ENCODE results near the gene S100A9.
"Not testable (repeated sequence)": the region's sequence is repeated elsewhere in the genome, so short reads cannot be mapped to it uniquely, and the experiment has no call there.

Gene S100A9

DNA sequence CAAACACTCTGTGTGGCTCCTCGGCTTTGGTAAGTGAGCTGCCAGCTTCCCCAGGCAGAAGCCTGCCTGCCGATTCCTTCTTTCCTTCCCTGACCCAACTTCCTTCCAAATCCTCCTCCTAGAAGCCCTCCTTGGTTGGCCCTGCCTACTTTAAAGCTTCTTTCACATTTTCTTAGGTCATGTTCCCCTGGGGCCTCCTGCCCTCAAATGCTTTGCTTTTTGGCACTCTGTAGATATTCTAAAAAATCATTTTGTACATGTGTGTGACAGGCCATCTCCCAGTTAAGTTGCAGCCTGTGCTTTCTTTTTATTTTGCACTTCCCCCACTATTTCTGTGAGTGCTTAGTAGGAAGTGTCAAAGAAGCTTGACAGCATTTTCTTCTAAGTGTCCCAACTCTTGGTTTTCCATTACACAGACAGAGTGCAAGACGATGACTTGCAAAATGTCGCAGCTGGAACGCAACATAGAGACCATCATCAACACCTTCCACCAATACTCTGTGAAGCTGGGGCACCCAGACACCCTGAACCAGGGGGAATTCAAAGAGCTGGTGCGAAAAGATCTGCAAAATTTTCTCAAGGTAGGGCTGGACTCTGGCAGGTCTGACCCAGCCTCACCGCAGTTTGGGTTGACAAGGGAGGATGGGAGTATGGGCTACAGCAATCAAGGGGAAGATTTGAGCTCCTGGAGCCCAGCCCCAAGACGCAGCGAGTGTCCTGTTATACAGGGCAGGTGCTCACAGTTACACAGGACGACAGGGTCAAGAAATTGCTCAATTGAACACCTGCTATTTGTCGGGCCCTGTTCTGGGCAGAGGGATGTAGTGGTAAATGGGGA is at the start of gene S100A9:
S100A9 (plus strand) TSS at position 2 of the 838 bp plus-strand sequence; CDS start at position 432, 430 bp downstream.
- DNase-seq (ENCODE audit: low read depth in 1 of 2, low spot score in 1 of 2) = no peak

DNA sequence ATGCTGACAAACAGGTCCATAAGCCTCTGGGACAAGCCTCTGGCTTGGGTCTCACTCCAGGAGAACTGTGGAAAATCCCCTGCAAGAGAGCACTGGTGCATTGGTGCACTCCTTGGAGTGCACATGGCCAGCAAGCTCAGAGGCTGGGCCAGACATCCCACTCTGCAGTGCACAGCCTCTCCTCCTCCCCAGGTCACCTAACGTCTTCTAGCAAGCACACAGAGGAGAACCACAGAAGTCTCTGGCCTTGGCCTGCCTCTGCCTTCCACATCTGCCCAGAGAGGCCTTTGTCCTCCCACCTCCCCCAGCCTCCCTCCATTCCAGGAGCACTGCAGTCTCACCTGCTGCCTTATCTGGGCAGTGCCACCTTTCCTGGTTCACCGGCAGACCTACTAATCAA is 49.1 kb upstream of the S100A9 start:
- no peak for DNase-seq (ENCODE audit: low read depth in 1 of 2, low spot score in 1 of 2)

DNA sequence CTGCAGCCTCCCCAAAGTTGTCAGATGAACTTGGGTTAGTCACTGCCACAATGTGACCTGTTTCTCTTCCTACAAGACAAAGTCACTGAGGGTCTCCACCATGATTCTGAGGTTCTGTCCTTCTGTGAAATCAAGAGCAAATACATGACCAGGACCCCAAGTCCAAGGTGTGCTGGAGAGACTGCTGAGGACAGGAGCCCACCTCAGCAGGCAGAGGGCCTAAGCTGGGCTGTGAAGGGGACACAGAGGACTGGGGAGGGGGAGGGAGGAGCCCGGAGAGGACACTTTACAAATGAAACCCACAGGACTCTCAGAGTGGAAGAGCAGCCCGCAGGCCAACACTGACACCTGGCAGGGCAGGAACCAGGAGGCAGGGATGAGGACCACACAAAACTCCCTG is 48.2 kb upstream of the S100A9 start:
- DNase-seq (ENCODE audit: low read depth in 1 of 2, low spot score in 1 of 2) = no peak

DNA sequence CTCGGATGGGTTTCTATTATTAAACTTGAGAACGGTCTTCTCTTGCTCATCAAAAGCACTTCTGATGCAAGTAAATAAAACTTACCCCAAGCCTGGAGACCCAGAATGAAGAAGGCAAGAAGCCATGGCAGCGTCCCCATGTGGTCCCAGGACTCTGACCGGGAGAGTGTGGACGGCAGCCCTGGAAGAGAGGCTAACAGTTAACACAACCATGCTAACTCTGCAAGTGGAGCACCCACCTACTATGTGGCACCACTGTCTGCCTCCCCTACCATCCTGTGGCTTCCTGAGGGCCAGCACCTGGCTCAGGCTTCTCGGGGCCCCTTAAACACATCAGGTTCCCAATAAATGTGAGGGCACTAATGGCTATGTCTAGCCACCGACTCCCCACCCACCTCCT is 47.1 kb upstream of the S100A9 start:
- no peak for DNase-seq (ENCODE audit: low read depth in 1 of 2, low spot score in 1 of 2)

DNA sequence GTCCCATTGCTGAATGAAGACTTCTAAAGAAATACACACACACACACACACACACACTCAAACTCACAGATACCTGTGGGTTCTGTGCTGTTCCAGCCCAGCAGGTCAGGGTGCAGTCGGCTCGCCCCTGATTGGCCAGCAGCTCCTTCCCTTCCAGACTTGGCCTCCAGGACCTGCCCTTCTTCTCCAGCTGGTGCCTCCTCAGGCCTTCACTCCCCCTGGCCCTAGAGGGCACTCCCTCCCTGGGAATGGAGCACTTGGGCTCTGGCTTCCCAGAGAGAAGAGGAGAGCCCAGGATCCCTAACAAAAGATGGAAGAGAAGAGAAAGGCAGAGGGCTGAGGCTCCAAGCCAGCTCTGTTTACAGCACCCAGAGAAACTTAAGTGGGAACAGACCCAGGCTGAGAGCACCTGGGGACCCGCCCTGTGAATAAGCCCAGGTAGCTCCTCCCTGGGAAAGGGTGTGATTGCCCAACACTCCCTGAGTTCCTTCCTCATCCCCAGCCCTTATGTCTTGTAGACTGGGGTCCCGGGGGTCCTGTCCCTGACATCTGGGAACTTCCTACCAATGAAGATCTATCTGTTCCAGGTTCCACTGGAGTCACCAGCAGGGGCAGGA is 45.0 kb upstream of the S100A9 start, which contains the start of gene PGLYRP3:
PGLYRP3 (minus strand) TSS at position 383 of the 617 bp plus-strand sequence. CDS start 2,287 bp downstream, outside the sequence.
- DNase-seq (ENCODE audit: low read depth in 1 of 2, low spot score in 1 of 2) = no peak

- DNase-seq (ENCODE audit: low read depth in 1 of 2, low spot score in 1 of 2) = no peak
Measured at GRCh38 chr1:153313288-153313687, 44.4 kb upstream of the S100A9 start.

DNA sequence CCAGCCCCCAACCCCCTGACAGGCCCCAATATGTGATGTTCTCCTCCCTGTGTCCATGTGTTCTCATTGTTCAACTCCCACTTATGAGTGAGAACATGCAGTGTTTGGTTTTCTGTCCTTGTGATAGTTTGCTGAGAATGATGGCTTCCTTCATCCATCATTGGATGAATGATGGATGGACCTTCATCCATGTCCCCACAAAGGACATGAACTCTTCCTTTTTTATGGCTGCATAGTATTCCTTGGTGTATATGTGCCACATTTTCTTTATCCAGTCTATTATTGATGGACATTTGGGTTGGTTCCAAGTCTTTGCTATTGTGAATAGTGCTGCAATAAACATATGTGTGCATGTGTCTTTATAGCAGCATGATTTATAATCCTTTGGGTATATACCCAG is 43.3 kb upstream of the S100A9 start:
- not testable (repeated sequence) for DNase-seq (ENCODE audit: low read depth in 1 of 2, low spot score in 1 of 2)

GRCh38 chr1:153316013-153316412 is 41.6 kb upstream of the S100A9 start:
- DNase-seq (ENCODE audit: low read depth in 1 of 2, low spot score in 1 of 2) = not testable (repeated sequence)

GRCh38 chr1:153318145-153318544 is 39.5 kb upstream of the S100A9 start:
- DNase-seq (ENCODE audit: low read depth in 1 of 2, low spot score in 1 of 2) = not testable (repeated sequence)

DNA sequence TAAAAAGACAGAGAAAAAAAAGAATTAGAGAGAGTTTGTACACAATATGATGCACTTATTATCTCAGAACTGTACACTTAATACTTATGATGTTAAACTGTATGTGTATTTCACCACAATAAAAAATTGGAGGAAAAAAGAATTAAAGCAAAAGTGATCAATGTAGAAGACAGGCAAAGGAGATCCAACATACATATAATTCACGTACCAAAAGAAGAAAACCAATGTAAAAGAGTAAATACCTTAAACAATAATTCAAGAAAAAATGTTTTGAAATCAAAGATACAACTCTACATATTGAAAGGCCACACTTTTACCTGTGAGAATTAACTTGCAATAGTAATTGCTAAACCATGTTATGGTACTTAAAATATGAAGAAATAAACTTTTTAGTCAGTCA is 35.1 kb upstream of the S100A9 start:
- DNase-seq (ENCODE audit: low read depth in 1 of 2, low spot score in 1 of 2) = no peak

DNA sequence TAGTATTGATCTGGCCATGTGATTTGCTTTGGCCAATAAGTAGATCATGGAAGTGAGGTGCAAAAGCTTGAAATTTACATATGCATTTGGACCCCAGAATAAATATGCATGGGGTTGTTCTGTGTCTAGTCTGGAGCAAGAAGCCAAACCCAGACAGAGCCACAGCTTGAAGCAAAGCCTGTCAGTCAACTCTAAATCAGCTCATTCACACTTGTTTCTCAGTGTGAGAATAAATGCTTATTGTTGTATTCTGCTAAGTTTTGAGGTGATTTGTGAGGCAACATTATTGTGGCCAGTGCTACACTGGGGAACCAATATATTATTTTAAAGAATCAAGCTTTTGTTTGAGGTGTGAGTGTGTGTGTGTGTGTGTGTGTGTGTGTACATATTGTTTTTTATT is 32.7 kb upstream of the S100A9 start:
- DNase-seq (ENCODE audit: low read depth in 1 of 2, low spot score in 1 of 2) = no peak

- DNase-seq (ENCODE audit: low read depth in 1 of 2, low spot score in 1 of 2) = no peak
Measured at GRCh38 chr1:153333902-153334301, 23.8 kb upstream of the S100A9 start.

DNA sequence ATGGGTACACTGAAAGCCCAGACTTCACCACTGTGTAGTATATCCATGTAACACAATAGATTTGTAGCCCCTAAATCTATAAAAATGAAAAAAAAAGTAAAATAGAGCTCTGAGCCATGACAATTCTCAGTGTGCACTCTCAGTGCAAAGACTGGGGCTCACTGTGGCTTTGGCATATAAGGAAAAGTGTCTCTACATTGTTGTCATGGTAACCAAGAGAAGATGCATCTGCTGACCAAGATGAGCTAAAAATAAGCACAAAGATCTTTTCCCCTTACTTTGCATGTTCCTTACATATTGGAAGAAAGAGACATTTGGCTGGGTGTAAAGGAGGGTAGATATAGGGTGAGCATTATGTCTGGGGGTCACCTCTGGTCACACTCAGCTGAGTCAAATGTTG is 21.0 kb upstream of the S100A9 start:
- no peak for DNase-seq (ENCODE audit: low read depth in 1 of 2, low spot score in 1 of 2)

- DNase-seq (ENCODE audit: low read depth in 1 of 2, low spot score in 1 of 2) = no peak
Measured at GRCh38 chr1:153337980-153338853, 19.4 kb upstream of the S100A9 start.

GRCh38 chr1:153339802-153340201 is 17.9 kb upstream of the S100A9 start:
- DNase-seq (ENCODE audit: low read depth in 1 of 2, low spot score in 1 of 2) = no peak

DNA sequence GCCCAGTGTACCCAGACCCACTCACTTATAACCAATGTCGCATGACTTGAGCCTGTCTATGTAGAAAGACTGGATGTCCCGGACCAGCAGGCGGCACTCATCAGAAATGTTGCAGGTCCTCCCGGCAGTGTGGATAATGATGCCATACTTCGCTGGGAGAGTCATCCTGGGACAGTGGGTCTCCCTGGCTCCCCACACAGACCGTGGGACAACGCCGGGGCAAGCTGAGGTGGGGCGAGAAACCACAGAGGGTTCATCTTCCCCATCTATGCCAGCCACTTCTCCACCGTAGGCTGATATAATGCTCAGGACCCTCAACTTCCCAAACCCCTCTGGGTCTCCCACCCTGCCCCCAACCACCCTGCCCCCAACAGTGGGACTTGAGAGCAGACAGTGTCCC is 17.3 kb upstream of the S100A9 start:
- DNase-seq (ENCODE audit: low read depth in 1 of 2, low spot score in 1 of 2) = no peak

DNA sequence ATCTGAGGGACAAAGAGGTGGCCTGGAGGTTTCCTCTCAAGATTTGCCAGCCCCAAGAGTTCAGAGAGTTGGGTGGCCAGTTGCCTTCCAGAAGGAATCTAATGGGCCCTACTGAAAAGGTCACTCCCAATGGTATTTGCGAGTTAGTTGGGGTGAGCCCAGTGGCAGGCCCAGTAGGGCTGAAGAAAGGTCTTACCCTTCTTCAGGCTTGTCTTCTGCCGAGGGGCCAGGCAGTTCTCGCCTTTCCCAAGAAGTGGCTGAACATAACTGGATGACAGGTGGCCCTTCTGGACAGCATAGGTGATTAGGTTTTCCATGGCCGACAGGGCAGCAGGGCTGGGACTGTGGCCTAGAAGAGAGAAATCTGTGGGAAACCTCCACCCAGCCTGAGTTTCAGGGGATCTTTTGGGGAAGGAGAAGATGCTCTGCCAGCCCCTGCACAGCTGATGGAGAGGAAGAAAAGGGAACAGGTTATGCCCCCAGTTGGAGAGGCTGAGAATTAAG is 16.2 kb upstream of the S100A9 start:
- no peak for DNase-seq (ENCODE audit: low read depth in 1 of 2, low spot score in 1 of 2)

DNA sequence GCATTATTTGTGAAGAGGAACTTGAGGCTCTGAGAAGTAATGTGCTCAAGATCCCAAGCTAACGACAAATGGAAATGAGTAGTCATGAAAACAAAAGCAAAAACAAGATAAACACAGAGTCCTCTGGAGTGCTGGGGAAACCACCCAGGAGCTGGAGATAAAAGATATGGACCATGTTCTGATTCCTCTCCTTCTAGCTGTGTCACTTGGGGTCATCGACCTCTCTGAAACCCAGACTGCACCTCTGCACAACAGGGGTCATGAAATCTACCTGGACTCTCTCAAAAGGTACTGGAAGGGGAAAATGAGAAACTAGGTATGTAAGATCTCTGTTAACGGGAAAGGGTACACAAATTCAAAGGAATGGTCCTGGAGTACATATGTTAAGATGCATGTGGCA is 15.5 kb upstream of the S100A9 start:
- DNase-seq (ENCODE audit: low read depth in 1 of 2, low spot score in 1 of 2) = no peak

- no peak for DNase-seq (ENCODE audit: low read depth in 1 of 2, low spot score in 1 of 2)
Measured at GRCh38 chr1:153343040-153343681, 14.5 kb upstream of the S100A9 start.

DNA sequence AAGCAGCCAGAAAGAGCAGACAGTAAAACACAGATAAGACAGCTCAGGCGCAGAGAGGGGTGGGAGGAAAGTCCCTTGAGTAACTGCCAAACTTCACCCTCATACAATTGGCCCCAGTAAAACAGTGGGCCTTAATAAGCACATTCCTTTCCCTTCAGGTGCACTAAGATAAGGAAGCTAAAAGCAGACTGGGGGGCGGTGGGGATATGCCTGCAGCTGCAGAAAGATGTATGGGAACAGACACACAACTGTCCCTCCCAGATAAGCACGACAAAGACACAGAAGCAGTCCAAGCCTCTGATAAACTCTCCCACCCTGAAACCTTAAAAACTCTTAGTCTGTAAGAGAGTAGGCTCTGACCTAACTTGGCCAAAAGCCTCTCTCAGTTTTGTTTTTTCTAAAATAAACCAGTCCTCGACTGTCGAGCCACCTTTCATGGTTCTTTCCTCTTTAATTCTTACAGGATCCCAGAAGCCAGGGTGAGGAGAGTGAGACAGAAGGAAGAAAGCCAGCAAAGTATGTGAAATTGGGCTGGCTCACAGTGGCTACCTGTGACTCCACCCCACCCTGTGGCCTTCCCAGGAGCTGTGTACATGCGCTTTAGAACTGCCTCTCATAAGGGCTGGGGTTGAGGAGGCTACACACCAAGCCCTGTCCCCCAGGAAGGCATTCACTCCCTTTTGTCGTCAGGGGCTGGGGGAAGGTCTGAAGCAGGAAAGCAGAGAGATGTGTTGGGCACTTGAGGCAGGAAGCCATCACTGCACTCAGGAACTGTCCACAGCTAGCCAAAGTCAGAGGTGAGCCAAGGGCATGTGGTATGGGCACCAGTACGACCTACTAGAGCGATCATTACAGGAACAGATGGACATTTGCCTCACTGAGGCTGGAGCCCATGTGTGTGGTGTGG is 13.6 kb upstream of the S100A9 start:
- no peak for DNase-seq (ENCODE audit: low read depth in 1 of 2, low spot score in 1 of 2)

Measured in stimulated activated CD4-positive, alpha-beta T cell treated with anti-CD3 and anti-CD28 coated beads, Interleukin-15, amount 100 ng/mL, for 1 hour (primary cell).